Measurements from ENCODE around the gene RPS18.

DNA sequence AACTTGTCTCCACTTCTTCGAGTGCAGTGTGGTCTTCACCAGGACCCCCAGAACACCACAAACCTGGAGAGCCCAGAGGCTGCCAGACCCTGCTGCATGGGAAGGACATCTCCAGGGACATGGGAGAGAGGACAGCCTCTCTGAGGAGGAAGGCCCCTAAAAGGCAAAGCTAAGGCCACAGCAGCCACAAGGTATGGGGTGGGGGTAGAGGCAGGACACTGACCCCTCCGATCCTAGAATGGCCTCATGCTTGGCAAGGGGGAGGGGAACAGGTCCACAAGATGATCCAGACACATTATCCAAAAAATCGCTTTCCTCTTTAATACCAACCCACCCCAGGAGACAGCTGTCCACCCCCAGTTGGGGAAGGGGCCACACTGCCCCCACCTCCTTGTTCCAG, 6.9 kb downstream of the RPS18 start:
- TF ChIP-seq SNAPC2 (CRISPR knock-in tag; IDR thresholded peaks at IDR 0.05) (no peak), ZBTB4 (CRISPR knock-in tag; IDR thresholded peaks at IDR 0.05; ENCODE audit: borderline replicate concordance) (no peak), MYNN (CRISPR knock-in tag; IDR thresholded peaks at IDR 0.05; ENCODE audit: low read depth) (no peak), YY1 (IDR thresholded peaks at IDR 0.05; ENCODE audit: insufficient read depth, insufficient replicate concordance, low read depth, low read length) (no peak), CTCF (CRISPR knock-in tag; IDR thresholded peaks at IDR 0.05) (no peak), RAD21 (CRISPR knock-in tag; IDR thresholded peaks at IDR 0.05) (no peak), POLR2A (IDR thresholded peaks at IDR 0.05; ENCODE audit: insufficient read depth in 1 of 2, low read depth in 2 of 2, low read length in 2 of 2) (no peak), KIAA2018 (CRISPR knock-in tag; IDR thresholded peaks at IDR 0.05; ENCODE audit: borderline replicate concordance) (no peak), HMG20A (CRISPR knock-in tag; IDR thresholded peaks at IDR 0.05; ENCODE audit: borderline replicate concordance) (no peak), MXD4 (CRISPR knock-in tag; IDR thresholded peaks at IDR 0.05) (no peak), ZNF792 (CRISPR knock-in tag; IDR thresholded peaks at IDR 0.05) (no peak), ZSCAN5A (CRISPR knock-in tag; IDR thresholded peaks at IDR 0.05; ENCODE audit: borderline replicate concordance) (no peak), POLR2AphosphoS5 (IDR thresholded peaks at IDR 0.05; ENCODE audit: low read depth, low read length) (no peak)
- TF ChIP-seq, protein P1, sequence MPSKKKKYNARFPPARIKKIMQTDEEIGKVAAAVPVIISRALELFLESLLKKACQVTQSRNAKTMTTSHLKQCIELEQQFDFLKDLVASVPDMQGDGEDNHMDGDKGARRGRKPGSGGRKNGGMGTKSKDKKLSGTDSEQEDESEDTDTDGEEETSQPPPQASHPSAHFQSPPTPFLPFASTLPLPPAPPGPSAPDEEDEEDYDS (CRISPR knock-in tag; IDR thresholded peaks at IDR 0.05): no peak

Data from HepG2 (cell line).